GM12878 (cell line): ENCODE data around the gene ZNF554. TPM values are rescaled to one million over a fixed set of nuclear protein-coding genes. Genes with fewer than 3 reads are reported as not detected.

Source experiments
- ATAC-seq: fragments of 200-7000 bp; cut with Tn5 transposase; 3 replicates; pipeline ENCODE4 v1.9.1; 2020; ENCODE audit warnings: mild to moderate bottlenecking, moderate library complexity
- BruUV-seq: library from RNA; stranded (reverse); fragments of 400-500 nt; replicated peaks from 2 replicates; lab custom pipeline; 2021; lab: Mats Ljungman, UMichigan
- CTCF ChIA-PET: fragments of 300-600 bp; sonication (Branson Sonifier 250); formaldehyde crosslinking; extraction: SDS; loops from one replicate; lab custom pipeline; 2021; ENCODE audit warnings: inconsistent platforms; lab: Yijun Ruan, JAX
- POLR2A ChIA-PET: fragments of 350-600 bp; formaldehyde crosslinking; extraction: SDS; loops from one replicate; lab custom pipeline; 2021; ENCODE audit warnings: inconsistent platforms; lab: Charles Lee
- RAD21 ChIA-PET: fragments of 300-600 bp; sonication (Branson Sonifier 250); formaldehyde crosslinking; loops from one replicate; lab custom pipeline; 2023; ENCODE audit warnings: antibody characterized with exemption; ENCODE audit not compliant: unreplicated experiment; lab: Charles Lee
- SMC1A ChIA-PET: fragments of 300-600 bp; sonication (Branson Sonifier 250); formaldehyde crosslinking; loops from one replicate; lab custom pipeline; 2023; ENCODE audit not compliant: unreplicated experiment, uncharacterized antibody; lab: Charles Lee
- DNase-seq: peaks from one replicate; pipeline ENCODE4 v3.0.0-alpha.2; 2011; ENCODE audit warnings: low read depth, low spot score
- FAIRE-seq: peaks from 3 replicates; lab custom pipeline; 2011; peaks lifted over from hg19 to GRCh38; lab: Jason Lieb, UNC
- H2AFZ ChIP-seq: 2 replicates; pipeline ENCODE4 v1.6.0; 2011; ENCODE audit warnings: low read depth, low read length, control low read depth; ENCODE audit not compliant: control insufficient read depth
- H3K27ac ChIP-seq: 2 replicates; pipeline ENCODE4 v1.5.1; 2011; ENCODE audit warnings: control low read depth; ENCODE audit not compliant: control insufficient read depth, insufficient read depth
- H3K27me3 ChIP-seq, 2 experiments: replicated peaks in 1 of 2; 2 replicates each; pipeline versions ENCODE4 v1.6.0 to v1.6.1; 2011; ENCODE audit warnings: low read length in 1 of 2; ENCODE audit not compliant: control insufficient read depth in 2 of 2, insufficient read depth in 2 of 2
- H3K36me3 ChIP-seq, 2 experiments: 2 replicates each; pipeline ENCODE4 v1.5.1; 2011; ENCODE audit warnings: low read length in 1 of 2; ENCODE audit not compliant: control insufficient read depth in 2 of 2, insufficient read depth in 2 of 2
- H3K4me1 ChIP-seq: 2 replicates; pipeline ENCODE4 v1.6.1; 2011; ENCODE audit warnings: mild to moderate bottlenecking, low read length, moderate library complexity, mixed read lengths; ENCODE audit not compliant: control insufficient read depth, insufficient read depth
- H3K4me2 ChIP-seq: 2 replicates; pipeline ENCODE4 v1.6.0; 2011; ENCODE audit warnings: control low read depth; ENCODE audit not compliant: control insufficient read depth, insufficient read depth
- H3K4me3 ChIP-seq: fragments of 200-600 bp; sonication (generic); 2 replicates; pipeline ENCODE4 v1.5.1; 2016
- H3K79me2 ChIP-seq: 2 replicates; pipeline ENCODE4 v1.6.0; 2011; ENCODE audit warnings: low read length; ENCODE audit not compliant: control insufficient read depth, insufficient read depth
- H3K9ac ChIP-seq: 2 replicates; pipeline ENCODE4 v1.8.0; 2011; ENCODE audit warnings: low read length, control low read depth, mixed read lengths; ENCODE audit not compliant: control insufficient read depth, insufficient read depth
- H3K9me3 ChIP-seq: replicated peaks from 3 replicates; pipeline ENCODE4 v1.5.1; 2011; ENCODE audit warnings: mild to moderate bottlenecking, low read length; ENCODE audit not compliant: control insufficient read depth, insufficient read depth
- H4K20me1 ChIP-seq: 2 replicates; pipeline ENCODE4 v1.6.0; 2011; ENCODE audit not compliant: control insufficient read depth, insufficient read depth
- CEBPB ChIP-seq, 2 experiments: fragments of 150-350 bp in 1 of 2; IDR thresholded peaks; 2 replicates each; pipeline ENCODE4 v1.6.1; 2012 to 2014; ENCODE audit warnings: low read depth in 2 of 2, low read length in 2 of 2, borderline replicate concordance in 1 of 2, inconsistent platforms in 1 of 2
- HDAC2 ChIP-seq: fragments of 200-600 bp; sonication (generic); IDR thresholded peaks from 2 replicates; pipeline ENCODE4 v1.6.1; 2017
- JUND ChIP-seq: IDR thresholded peaks from 2 replicates; pipeline ENCODE4 v1.6.1; 2012; ENCODE audit warnings: low read depth, mild to moderate bottlenecking, low read length, improper control_type of control experiment, moderate library complexity
- RAD51 ChIP-seq: fragments of 450-650 bp; IDR thresholded peaks from 2 replicates; pipeline ENCODE4 v1.6.1; 2016; ENCODE audit warnings: moderate library complexity, mild to moderate bottlenecking, inconsistent platforms
- RB1 ChIP-seq: fragments of 450-650 bp; formaldehyde crosslinking; IDR thresholded peaks from 2 replicates; pipeline ENCODE4 v1.6.1; 2017; ENCODE audit warnings: mild to moderate bottlenecking, borderline replicate concordance
- SMAD5 ChIP-seq: IDR thresholded peaks from 2 replicates; pipeline ENCODE4 v1.6.1; 2016; ENCODE audit warnings: antibody characterized with exemption, low read depth
- SRF ChIP-seq, 2 experiments: IDR thresholded peaks; 2 replicates each; pipeline ENCODE4 v1.6.1; 2011; ENCODE audit warnings: low read depth in 2 of 2, low read length in 2 of 2, mild to moderate bottlenecking in 1 of 2, moderate library complexity in 1 of 2
- SUPT20H ChIP-seq: IDR thresholded peaks from 2 replicates; pipeline ENCODE4 v1.6.1; 2011; ENCODE audit warnings: low read depth, mild to moderate bottlenecking, low read length, moderate library complexity, borderline replicate concordance; ENCODE audit not compliant: control insufficient read depth
- SUZ12 ChIP-seq: fragments of 200-600 bp; sonication (generic); IDR thresholded peaks from one replicate; pipeline ENCODE4 v1.6.1; 2018; ENCODE audit warnings: antibody characterized with exemption, mild to moderate bottlenecking; ENCODE audit not compliant: unreplicated experiment
- TBL1XR1 ChIP-seq: IDR thresholded peaks from 2 replicates; pipeline ENCODE4 v1.6.1; 2012; ENCODE audit warnings: low read depth, low read length, improper control_type of control experiment
- TCF3 ChIP-seq: IDR thresholded peaks from 2 replicates; pipeline ENCODE4 v1.6.1; 2012; ENCODE audit warnings: low read depth, mild to moderate bottlenecking, low read length, borderline replicate concordance; ENCODE audit not compliant: insufficient read depth
- TCF7 ChIP-seq: IDR thresholded peaks from 2 replicates; pipeline ENCODE4 v1.6.1; 2014; ENCODE audit warnings: antibody characterized with exemption, borderline replicate concordance
- WRNIP1 ChIP-seq: IDR thresholded peaks from 2 replicates; pipeline ENCODE4 v1.6.1; 2011; ENCODE audit warnings: low read depth, low read length, improper control_type of control experiment, borderline replicate concordance
- ZNF687 ChIP-seq: fragments of 450-650 bp; IDR thresholded peaks from 2 replicates; pipeline ENCODE4 v1.6.1; 2017; ENCODE audit warnings: mild to moderate bottlenecking, moderate library complexity
- WGBS: methylation state at CpG from one replicate; pipeline ENCODE4 v1.1.6; 2016; ENCODE audit warnings: low lambda C conversion rate; ENCODE audit not compliant: insufficient replicate concordance, insufficient coverage; ENCODE audit errors: missing lambda C conversion rate; 5-methylcytosine and 5-hydroxymethylcytosine counted together
- in situ Hi-C: fragments of 300-500 bp; cut with MboI; formaldehyde crosslinking; loops from 9 replicates; pipeline ENCODE4 v1.14.3; 2018; ENCODE audit warnings: mixed read lengths
- intact Hi-C: fragments of 100-400 bp; cut with micrococcal nuclease; formaldehyde crosslinking; loops from one replicate; pipeline ENCODE4 v1.14.2; 2022; ENCODE audit not compliant: unreplicated experiment
- polyA plus RNA-seq, 11 experiments: library from polyadenylated mRNA; depleted of rRNA in 4 of 11; unstranded in 6 of 11; stranded (reverse) in 5 of 11; fragments of >200 nt; fragmentation: Nextera tagmentation in 4 of 11; fragmentation: Illumina TruSeq in 1 of 11; extraction: Ambion mirVana in 4 of 11; extraction: Trizol in 1 of 11; gene quantifications; 1 replicate in 1 of 11; 2 replicates in 10 of 11; pipeline versions ENCODE4 v1.2.1 to v1.2.3, GENCODE V29; 2011 to 2016; ENCODE audit warnings: inconsistent platforms in 2 of 11, missing spikeins in 2 of 11, low read depth in 1 of 11
- total RNA-seq, 4 experiments: library from RNA; depleted of rRNA in 3 of 4; stranded (reverse); fragments of >200 nt in 3 of 4; fragmentation: Illumina TruSeq in 1 of 4; extraction: Trizol in 1 of 4; gene quantifications; 2 replicates each; pipeline versions ENCODE4 v1.2.1 to v1.2.3, GENCODE V29; 2013 to 2021
- TF ChIP-seq, protein P1 (sequence below): IDR thresholded peaks from 2 replicates; pipeline ENCODE4 v1.6.1; 2011; ENCODE audit warnings: low read depth, low read length, improper control_type of control experiment, borderline replicate concordance
- TF ChIP-seq, protein P2 (sequence below): IDR thresholded peaks from 2 replicates; pipeline ENCODE4 v1.6.1; 2011; ENCODE audit warnings: borderline replicate concordance, low read depth, mild to moderate bottlenecking, moderate library complexity, mixed read lengths, low read length; ENCODE audit not compliant: insufficient read depth; ENCODE audit errors: extremely low read length

The ZNF554 gene
- total and polyA plus RNA-seq, 10 of the 15 experiments (the other 5 are each of a cell fraction or from before 2014, with no cell fraction given), result 0.19 to 2.1 (median 1.4) TPM

GRCh38 chr19:2782936-2783780 lies 36.5 kb upstream of the ZNF554 start, which contains the start of gene SGTA:
TSS of gene SGTA (minus strand) at chr19:2783273. CDS start at chr19:2769068, 14,205 bp downstream.
- ChIA-PET CTCF (interaction anchor here (0.7 to 1.3 kb wide), 5 partner anchors 15 to 196 kb away, joined by 3 to 4 read pairs (median 3); partner anchors contain the start of gene ZNF57), RAD21 (interaction anchor here (0.5 to 1.7 kb wide), 3 partner anchors 85 to 135 kb away, joined by 4 to 6 read pairs (median 4); no protein-coding TSS in a partner anchor), POLR2A (interaction anchor here (0.5 to 1.1 kb wide), 3 partner anchors 9 to 252 kb away, joined by 3 to 5 read pairs (median 3); no protein-coding TSS in a partner anchor), SMC1A (interaction anchor here (1.1 to 1.6 kb wide), 2 partner anchors 34 to 252 kb away, joined by 3 to 6 read pairs; no protein-coding TSS in a partner anchor)
- H3K4me3 ChIP-seq, result peak within 1 kb of the TSS; percentile 99
- H3K79me2 ChIP-seq, result peaks cover 75% of the 10 kb centered on the region
- peak; percentile 98 for DNase-seq
- peak within 1 kb of the TSS; percentile 89 for H3K9ac ChIP-seq
- H3K27ac ChIP-seq, result peak within 1 kb of the TSS; percentile 85
- intact Hi-C loops (loop anchor here (5.0 to 10.0 kb wide), 2 partner anchors 36 to 508 kb away; no protein-coding TSS in a partner anchor), in situ Hi-C loops (no loop called here)
- no peaks in the 10 kb centered on the region for H3K9me3 ChIP-seq
- peak; percentile 100 for FAIRE-seq
- peaks cover 2 to 4% of the 10 kb centered on the region in 2 experiments; a peak in 3 of 4 replicates for H3K36me3 ChIP-seq
- no peaks in the 10 kb centered on the region for H4K20me1 ChIP-seq
- WGBS, result under 1% methylated on average over 66 of the region's 68 CpGs
- BruUV-seq, result no TSS peak
- no peaks in the 10 kb centered on the region for H3K27me3 ChIP-seq
- H3K4me1 ChIP-seq, result peaks cover 19% of the 10 kb centered on the region
- peak; percentile 86 for ATAC-seq
- peak within 1 kb of the TSS; percentile 85 for H2AFZ ChIP-seq
- peak within 1 kb of the TSS; percentile 90 for H3K4me2 ChIP-seq
- TF ChIP-seq SUPT20H, result no peak
- TF ChIP-seq TBL1XR1, result peak; percentile 68; the same call in 1 of the 2 replicates
- no peak for TF ChIP-seq SMAD5
- peak; percentile 12 to 13; a peak in 1 of 4 replicates for TF ChIP-seq SRF (IDR thresholded peaks at IDR 0.05; ENCODE audit: low read depth in 2 of 2, low read length in 2 of 2)
- TF ChIP-seq, protein P1, sequence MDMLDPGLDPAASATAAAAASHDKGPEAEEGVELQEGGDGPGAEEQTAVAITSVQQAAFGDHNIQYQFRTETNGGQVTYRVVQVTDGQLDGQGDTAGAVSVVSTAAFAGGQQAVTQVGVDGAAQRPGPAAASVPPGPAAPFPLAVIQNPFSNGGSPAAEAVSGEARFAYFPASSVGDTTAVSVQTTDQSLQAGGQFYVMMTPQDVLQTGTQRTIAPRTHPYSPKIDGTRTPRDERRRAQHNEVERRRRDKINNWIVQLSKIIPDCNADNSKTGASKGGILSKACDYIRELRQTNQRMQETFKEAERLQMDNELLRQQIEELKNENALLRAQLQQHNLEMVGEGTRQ, result peak; percentile 99
- peak; percentile 99 for TF ChIP-seq RAD51
- TF ChIP-seq WRNIP1, result no peak
- 0 out of 2 replicates have a peak, but pooled peaks have one; percentile 57 for TF ChIP-seq RB1
- peak in 1 of 2 experiments; percentile 71; a peak in 2 of 4 replicates for TF ChIP-seq CEBPB (IDR thresholded peaks at IDR 0.05; ENCODE audit: borderline replicate concordance in 1 of 2, low read depth in 2 of 2, low read length in 2 of 2)
- TF ChIP-seq JUND, result 0 out of 2 replicates have a peak, but pooled peaks have one; percentile 44
- TF ChIP-seq, protein P2, sequence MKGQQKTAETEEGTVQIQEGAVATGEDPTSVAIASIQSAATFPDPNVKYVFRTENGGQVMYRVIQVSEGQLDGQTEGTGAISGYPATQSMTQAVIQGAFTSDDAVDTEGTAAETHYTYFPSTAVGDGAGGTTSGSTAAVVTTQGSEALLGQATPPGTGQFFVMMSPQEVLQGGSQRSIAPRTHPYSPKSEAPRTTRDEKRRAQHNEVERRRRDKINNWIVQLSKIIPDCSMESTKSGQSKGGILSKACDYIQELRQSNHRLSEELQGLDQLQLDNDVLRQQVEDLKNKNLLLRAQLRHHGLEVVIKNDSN, result peak; percentile 99
- TF ChIP-seq SUZ12, result no peak
- peak; percentile 97 for TF ChIP-seq TCF3
- TF ChIP-seq TCF7, result no peak
- TF ChIP-seq ZNF687, result peak; percentile 93
- TF ChIP-seq HDAC2, result no peak
